ENCODE results near the gene TBC1D22A. TPM values are rescaled to one million over a fixed set of nuclear protein-coding genes. Genes with fewer than 3 reads are reported as not detected.

The TBC1D22A gene
- polyA plus RNA-seq, 1 donor from 2014 or later = 9.3 TPM

- Histone ChIP-seq H3K9me3 (ENCODE audit: low read length) (no peaks in the 10 kb centered on the region), H3K27ac (ENCODE audit: low read length) (no peak overlapping the region), H3K9me2 (ENCODE audit: insufficient read depth, low read length) (no peaks in the 10 kb centered on the region), H4K20me1 (ENCODE audit: insufficient read depth) (no peaks in the 10 kb centered on the region), H3K9ac (ENCODE audit: low read length) (no peak overlapping the region), H3K79me2 (replicated peaks; ENCODE audit: insufficient read depth, low read length) (no peaks in the 10 kb centered on the region), H3K4me2 (ENCODE audit: low read length) (no peak overlapping the region), H3F3A (ENCODE audit: insufficient read depth, low read length, poor library complexity, severe bottlenecking) (no peaks in the 10 kb centered on the region), H3K4me3 (ENCODE audit: low read length) (no peak overlapping the region), H3K36me3 (ENCODE audit: insufficient read depth, low read length) (no peaks in the 10 kb centered on the region), H2AFZ (ENCODE audit: low read depth, low read length) (no peak overlapping the region), H3K27me3 (ENCODE audit: insufficient read depth, low read depth, low read length) (no peaks in the 10 kb centered on the region)
- TF ChIP-seq MXI1 (conservative IDR thresholded peaks at IDR 0.05; ENCODE audit: poor library complexity, severe bottlenecking) = no peak
- TF ChIP-seq CTCF (IDR thresholded peaks at IDR 0.05; ENCODE audit: poor library complexity, severe bottlenecking) = no peak
- no peak for TF ChIP-seq SMC3 (conservative IDR thresholded peaks at IDR 0.05; ENCODE audit: poor library complexity)
- TF ChIP-seq TAF1 (IDR thresholded peaks at IDR 0.05; ENCODE audit: low read depth) = no peak
Observed at GRCh38 chr22:47190276-47190956, 428.0 kb downstream of the TBC1D22A start.

- Histone ChIP-seq H3K27ac (ENCODE audit: low read length) (no peak overlapping the region), H3K27me3 (ENCODE audit: insufficient read depth, low read depth, low read length) (no peaks in the 10 kb centered on the region), H3K9ac (ENCODE audit: low read length) (no peak overlapping the region), H3K9me3 (ENCODE audit: low read length) (no peaks in the 10 kb centered on the region), H3K4me2 (ENCODE audit: low read length) (no peak overlapping the region), H3K4me3 (ENCODE audit: low read length) (no peak overlapping the region), H3K36me3 (ENCODE audit: insufficient read depth, low read length) (no peaks in the 10 kb centered on the region), H3K79me2 (replicated peaks; ENCODE audit: insufficient read depth, low read length) (no peaks in the 10 kb centered on the region), H4K20me1 (ENCODE audit: insufficient read depth) (no peaks in the 10 kb centered on the region), H2AFZ (ENCODE audit: low read depth, low read length) (no peak overlapping the region), H3K9me2 (ENCODE audit: insufficient read depth, low read length) (no peaks in the 10 kb centered on the region), H3F3A (ENCODE audit: insufficient read depth, low read length, poor library complexity, severe bottlenecking) (no peaks in the 10 kb centered on the region)
- no peak for TF ChIP-seq POLR2AphosphoS5 (IDR thresholded peaks at IDR 0.05)
- no peak for TF ChIP-seq EP300 (conservative IDR thresholded peaks at IDR 0.05; ENCODE audit: poor library complexity, severe bottlenecking)
- TF ChIP-seq EZH2 (IDR thresholded peaks at IDR 0.05; ENCODE audit: borderline replicate concordance, insufficient read depth, low read length, poor library complexity, severe bottlenecking) = no peak
- no peak for TF ChIP-seq REST (IDR thresholded peaks at IDR 0.05; ENCODE audit: borderline replicate concordance)
- TF ChIP-seq CTCF (IDR thresholded peaks at IDR 0.05; ENCODE audit: poor library complexity, severe bottlenecking) = no peak
- no peak for TF ChIP-seq SMC3 (conservative IDR thresholded peaks at IDR 0.05; ENCODE audit: poor library complexity)
- no peak for TF ChIP-seq MXI1 (conservative IDR thresholded peaks at IDR 0.05; ENCODE audit: poor library complexity, severe bottlenecking)
- TF ChIP-seq TAF1 (IDR thresholded peaks at IDR 0.05; ENCODE audit: low read depth) = no peak
- no peak for TF ChIP-seq RAD21 (conservative IDR thresholded peaks at IDR 0.05)
Observed at GRCh38 chr22:47190957-47191670, 428.7 kb downstream of the TBC1D22A start.
